LNCAP (cell line): ENCODE results near the gene BNC1.

ENCODE experiments used
- TF ChIP-seq, protein P1 (sequence below): fragments of 450-650 bp; IDR thresholded peaks from 2 replicates; pipeline ENCODE4 v1.5.1; 2017; ENCODE audit warnings: mild to moderate bottlenecking

The BNC1 gene

DNA sequence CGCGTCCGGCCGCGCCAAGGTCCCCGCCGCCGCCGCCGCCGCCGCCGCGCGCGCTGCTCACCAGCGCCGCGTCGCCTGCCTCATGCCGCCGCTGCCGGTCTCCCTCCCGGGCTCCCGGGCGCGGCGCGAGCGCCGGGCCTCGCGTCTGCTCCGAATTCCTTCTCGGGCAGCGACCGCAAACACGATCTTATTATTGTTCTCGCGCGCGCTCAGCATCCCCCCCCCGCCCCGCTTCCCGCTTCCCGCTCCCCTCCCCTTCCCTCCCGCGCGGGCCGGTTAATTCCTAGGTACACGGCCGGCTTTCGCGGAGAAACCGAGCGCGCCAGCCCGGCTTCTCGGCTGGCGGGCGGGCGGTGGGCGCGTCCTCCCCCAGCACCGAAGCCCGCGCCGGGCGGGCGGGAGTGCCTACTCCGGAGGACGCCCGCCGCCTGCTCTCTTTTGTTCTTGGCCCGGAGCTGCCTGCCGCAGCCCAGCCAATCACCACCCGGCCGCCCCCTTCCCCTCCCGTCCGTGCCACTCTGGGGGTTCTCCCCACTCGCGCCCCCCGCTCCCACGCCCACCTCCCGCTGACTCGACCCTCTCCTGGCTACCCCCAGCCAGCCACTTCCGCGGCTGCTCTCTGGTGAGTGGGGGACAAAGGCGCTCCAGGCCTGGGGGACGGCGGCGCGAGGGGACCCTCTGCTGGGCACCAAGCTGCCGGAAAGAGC, 76.7 kb downstream of the BNC1 start, which contains the start of gene HDGFL3:
TSS of gene HDGFL3 (minus strand) at position 164 of the 707 bp plus-strand sequence. CDS start 409 bp downstream, outside the sequence.
- TF ChIP-seq, protein P1, sequence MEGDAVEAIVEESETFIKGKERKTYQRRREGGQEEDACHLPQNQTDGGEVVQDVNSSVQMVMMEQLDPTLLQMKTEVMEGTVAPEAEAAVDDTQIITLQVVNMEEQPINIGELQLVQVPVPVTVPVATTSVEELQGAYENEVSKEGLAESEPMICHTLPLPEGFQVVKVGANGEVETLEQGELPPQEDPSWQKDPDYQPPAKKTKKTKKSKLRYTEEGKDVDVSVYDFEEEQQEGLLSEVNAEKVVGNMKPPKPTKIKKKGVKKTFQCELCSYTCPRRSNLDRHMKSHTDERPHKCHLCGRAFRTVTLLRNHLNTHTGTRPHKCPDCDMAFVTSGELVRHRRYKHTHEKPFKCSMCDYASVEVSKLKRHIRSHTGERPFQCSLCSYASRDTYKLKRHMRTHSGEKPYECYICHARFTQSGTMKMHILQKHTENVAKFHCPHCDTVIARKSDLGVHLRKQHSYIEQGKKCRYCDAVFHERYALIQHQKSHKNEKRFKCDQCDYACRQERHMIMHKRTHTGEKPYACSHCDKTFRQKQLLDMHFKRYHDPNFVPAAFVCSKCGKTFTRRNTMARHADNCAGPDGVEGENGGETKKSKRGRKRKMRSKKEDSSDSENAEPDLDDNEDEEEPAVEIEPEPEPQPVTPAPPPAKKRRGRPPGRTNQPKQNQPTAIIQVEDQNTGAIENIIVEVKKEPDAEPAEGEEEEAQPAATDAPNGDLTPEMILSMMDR = peak; percentile 44; the same call in 1 of the 2 replicates

- TF ChIP-seq, protein P1 = no peak
Measured at GRCh38 chr15:83207009-83207659, 77.3 kb downstream of the BNC1 start.

- TF ChIP-seq, protein P1 = no peak
Measured at GRCh38 chr15:83206526-83207008, 77.9 kb downstream of the BNC1 start.
